ENCODE results near the gene MKRN3.
"Not testable (repeated sequence)": the region's sequence is repeated elsewhere in the genome, so short reads cannot be mapped to it uniquely, and the experiment has no call there.

The MKRN3 gene

DNA sequence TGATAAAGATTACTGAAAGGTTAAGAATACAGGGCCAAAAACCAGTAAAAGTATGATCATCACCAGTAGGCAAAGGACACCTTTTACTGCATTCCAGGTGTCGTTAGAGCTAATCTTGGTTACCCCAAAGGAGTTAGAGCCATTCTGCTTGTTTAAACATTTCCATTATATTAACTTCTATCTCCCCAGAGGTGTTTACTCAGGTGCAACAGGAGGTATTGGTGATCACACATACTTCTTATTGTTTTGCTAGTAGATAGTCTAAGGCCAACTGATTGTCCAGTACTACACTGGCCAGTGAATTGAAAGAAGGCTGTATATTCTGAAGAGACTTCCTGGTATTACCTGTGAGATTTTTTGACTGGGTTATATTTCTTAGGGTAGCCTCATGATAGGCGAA is 22.8 kb downstream of the MKRN3 start:
- H3K9me3 Mint-ChIP-seq: peaks cover 18% of the 10 kb centered on the region
- TF ChIP-seq, protein P1, sequence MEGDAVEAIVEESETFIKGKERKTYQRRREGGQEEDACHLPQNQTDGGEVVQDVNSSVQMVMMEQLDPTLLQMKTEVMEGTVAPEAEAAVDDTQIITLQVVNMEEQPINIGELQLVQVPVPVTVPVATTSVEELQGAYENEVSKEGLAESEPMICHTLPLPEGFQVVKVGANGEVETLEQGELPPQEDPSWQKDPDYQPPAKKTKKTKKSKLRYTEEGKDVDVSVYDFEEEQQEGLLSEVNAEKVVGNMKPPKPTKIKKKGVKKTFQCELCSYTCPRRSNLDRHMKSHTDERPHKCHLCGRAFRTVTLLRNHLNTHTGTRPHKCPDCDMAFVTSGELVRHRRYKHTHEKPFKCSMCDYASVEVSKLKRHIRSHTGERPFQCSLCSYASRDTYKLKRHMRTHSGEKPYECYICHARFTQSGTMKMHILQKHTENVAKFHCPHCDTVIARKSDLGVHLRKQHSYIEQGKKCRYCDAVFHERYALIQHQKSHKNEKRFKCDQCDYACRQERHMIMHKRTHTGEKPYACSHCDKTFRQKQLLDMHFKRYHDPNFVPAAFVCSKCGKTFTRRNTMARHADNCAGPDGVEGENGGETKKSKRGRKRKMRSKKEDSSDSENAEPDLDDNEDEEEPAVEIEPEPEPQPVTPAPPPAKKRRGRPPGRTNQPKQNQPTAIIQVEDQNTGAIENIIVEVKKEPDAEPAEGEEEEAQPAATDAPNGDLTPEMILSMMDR (IDR thresholded peaks at IDR 0.05; ENCODE audit: unreplicated experiment in 3 of 3): no peak
- H3K4me1 Mint-ChIP-seq: no peaks in the 10 kb centered on the region
- no peak overlapping the region for H3K27ac Mint-ChIP-seq
- no peak overlapping the region for H3K4me3 Mint-ChIP-seq
- H3K36me3 Mint-ChIP-seq (ENCODE audit: low read depth): no peaks in the 10 kb centered on the region
- H3K27me3 Mint-ChIP-seq (ENCODE audit: low read depth): peaks cover 8% of the 10 kb centered on the region

DNA sequence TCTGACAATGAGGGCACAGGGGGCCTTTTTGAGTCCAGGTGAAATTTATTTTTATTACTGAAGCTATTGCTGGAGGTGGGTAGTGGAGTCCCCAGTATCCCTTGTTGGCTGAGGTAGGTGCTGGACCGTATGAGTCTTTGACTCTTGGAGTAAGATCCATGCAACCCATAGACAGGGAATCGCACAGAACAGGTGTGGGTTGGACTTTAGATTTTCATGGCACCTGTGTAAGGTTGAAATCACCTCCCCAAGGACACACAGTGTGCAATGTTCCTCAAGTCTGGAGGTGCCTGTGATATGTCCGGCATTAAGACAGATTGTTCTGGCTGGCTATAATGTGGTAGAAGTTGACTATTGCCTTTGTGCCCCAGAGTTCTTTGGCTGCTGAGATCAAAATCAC is 23.5 kb downstream of the MKRN3 start:
- no peaks in the 10 kb centered on the region for H3K36me3 Mint-ChIP-seq (ENCODE audit: low read depth)
- H3K4me1 Mint-ChIP-seq: no peaks in the 10 kb centered on the region
- TF ChIP-seq, protein P1 (IDR thresholded peaks at IDR 0.05; ENCODE audit: unreplicated experiment in 3 of 3): no peak

DNA sequence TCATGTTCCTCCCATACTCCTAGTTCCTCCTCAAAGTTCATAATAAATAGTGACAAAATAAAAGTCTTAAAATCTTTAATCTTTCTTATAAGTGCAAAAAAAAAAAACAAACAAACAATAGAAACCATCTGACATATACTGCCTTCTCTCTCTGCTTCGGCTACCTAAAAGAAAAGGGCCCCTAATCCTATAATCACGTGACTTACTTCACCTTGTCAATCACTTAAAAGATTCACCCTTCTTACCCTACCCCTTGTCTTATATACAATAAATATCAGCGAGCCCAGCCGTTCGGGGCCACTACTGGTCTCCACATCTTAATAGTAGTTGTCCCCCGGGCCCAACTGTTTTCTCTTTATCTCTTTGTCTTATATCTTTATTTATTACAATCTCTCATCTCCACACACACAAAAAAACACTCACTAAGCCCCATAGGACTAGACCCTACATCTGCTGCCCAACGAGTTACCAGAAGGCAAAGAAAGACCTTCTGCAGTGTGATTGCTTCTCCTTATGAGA is 28.8 kb downstream of the MKRN3 start:
- Mint-ChIP-seq H3K4me3 (no peak overlapping the region), H3K4me1 (no peaks in the 10 kb centered on the region), H3K36me3 (ENCODE audit: low read depth) (no peaks in the 10 kb centered on the region), H3K27me3 (ENCODE audit: low read depth) (peaks cover 5% of the 10 kb centered on the region), H3K27ac (no peak overlapping the region), H3K9me3 (peaks cover 9% of the 10 kb centered on the region)
- TF ChIP-seq, protein P1 (IDR thresholded peaks at IDR 0.05; ENCODE audit: unreplicated experiment in 3 of 3): no peak

More for the DNA sequence above, 23.5 kb downstream of the MKRN3 start:
- peaks cover 17% of the 10 kb centered on the region for H3K9me3 Mint-ChIP-seq
- no peak overlapping the region for H3K4me3 Mint-ChIP-seq
- no peak overlapping the region for H3K27ac Mint-ChIP-seq
- peaks cover 8% of the 10 kb centered on the region for H3K27me3 Mint-ChIP-seq (ENCODE audit: low read depth)

DNA sequence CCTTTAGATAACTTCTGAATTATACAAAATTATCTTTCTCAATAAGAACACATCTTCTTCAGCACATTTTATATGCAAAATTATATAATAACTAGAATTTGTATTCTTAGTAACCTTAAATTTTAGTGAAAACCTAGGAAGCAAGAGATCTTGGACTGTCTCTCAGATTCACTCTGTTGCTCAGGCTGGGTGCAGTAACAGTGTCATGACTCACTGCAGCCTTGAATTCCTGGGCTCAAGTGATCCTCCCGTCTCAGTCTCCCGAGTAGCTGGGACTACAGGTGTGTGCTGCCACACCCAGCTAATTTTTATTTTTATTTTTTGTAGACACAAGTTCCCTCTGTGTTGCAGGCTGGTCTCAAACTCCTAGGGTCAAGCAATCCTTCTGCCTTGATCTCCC is 29.9 kb downstream of the MKRN3 start:
- H3K36me3 Mint-ChIP-seq (ENCODE audit: low read depth): no peaks in the 10 kb centered on the region
- no peak overlapping the region for H3K4me3 Mint-ChIP-seq
- peaks cover 3% of the 10 kb centered on the region for H3K27me3 Mint-ChIP-seq (ENCODE audit: low read depth)
- H3K27ac Mint-ChIP-seq: no peak overlapping the region
- TF ChIP-seq, protein P1 (IDR thresholded peaks at IDR 0.05; ENCODE audit: unreplicated experiment in 3 of 3): no peak
- peaks cover 7% of the 10 kb centered on the region for H3K9me3 Mint-ChIP-seq
- no peaks in the 10 kb centered on the region for H3K4me1 Mint-ChIP-seq

DNA sequence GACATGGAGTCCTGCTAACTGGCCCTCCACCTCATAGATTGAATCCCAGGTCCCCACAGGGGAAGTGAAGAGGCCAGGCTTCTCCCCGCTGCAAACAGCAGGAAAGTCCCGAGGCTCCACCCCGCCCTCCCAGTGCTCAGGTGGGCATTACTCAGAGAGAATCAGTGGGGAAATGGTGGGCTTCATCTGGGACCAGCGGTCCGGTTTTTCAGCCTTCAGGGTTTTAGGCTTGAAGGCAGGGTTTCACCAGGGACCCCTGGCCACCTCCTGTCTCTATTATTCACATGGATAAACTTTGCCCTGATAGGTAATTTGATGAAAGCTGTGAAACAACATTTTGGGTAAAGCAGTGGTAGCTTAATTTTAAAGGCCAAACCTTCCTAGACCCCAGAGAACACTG is 31.3 kb downstream of the MKRN3 start:
- Mint-ChIP-seq H3K27ac (no peak overlapping the region), H3K4me3 (no peak overlapping the region), H3K9me3 (peaks cover 6% of the 10 kb centered on the region), H3K27me3 (ENCODE audit: low read depth) (no peaks in the 10 kb centered on the region), H3K4me1 (no peaks in the 10 kb centered on the region), H3K36me3 (ENCODE audit: low read depth) (no peaks in the 10 kb centered on the region)
- TF ChIP-seq, protein P1 (IDR thresholded peaks at IDR 0.05; ENCODE audit: unreplicated experiment in 3 of 3): no peak

DNA sequence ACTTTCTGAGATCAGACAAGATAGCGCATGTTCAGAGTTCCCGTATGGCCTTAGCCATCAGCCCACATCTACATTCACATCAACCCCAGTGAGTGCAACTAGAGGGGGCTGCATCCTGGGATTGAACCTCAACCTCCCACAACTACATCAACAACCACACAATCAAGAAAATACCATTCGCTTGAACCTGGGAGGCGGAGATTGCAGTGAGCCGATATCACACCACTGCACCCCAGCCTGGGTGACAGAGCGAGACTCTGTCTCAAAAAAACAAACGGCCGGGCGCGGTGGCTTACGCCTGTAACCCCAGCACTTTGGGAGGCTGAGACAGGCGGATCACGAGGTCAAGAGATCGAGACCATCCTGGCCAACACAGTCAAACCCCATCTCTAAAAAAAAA is 31.8 kb downstream of the MKRN3 start:
- not testable (repeated sequence) for H3K4me3 Mint-ChIP-seq; H3K36me3 Mint-ChIP-seq (ENCODE audit: low read depth); H3K9me3 Mint-ChIP-seq; H3K27me3 Mint-ChIP-seq (ENCODE audit: low read depth); H3K27ac Mint-ChIP-seq; H3K4me1 Mint-ChIP-seq
